GM18520 (cell line): ENCODE results near the gene KIF3A.

Experiments used
- ATAC-seq: cut with Tn5 transposase; IDR thresholded peaks from one replicate; pipeline ENCODE4 v1.9.1; 2021; ENCODE audit not compliant: unreplicated experiment

KIF3A gene

GRCh38 chr5:132736853-132737833 lies at the start of gene KIF3A:
KIF3A (minus strand) TSS chr5:132737546; CDS start chr5:132737419, 127 bp downstream.
- ATAC-seq, result peak; percentile 73

- ATAC-seq, result no peak
These were observed 49.7 kb upstream of the KIF3A start for GRCh38 chr5:132787076-132787475.

GRCh38 chr5:132785864-132786263 lies 48.5 kb upstream of the KIF3A start:
- no peak for ATAC-seq

GRCh38 chr5:132785365-132785764 lies 48.0 kb upstream of the KIF3A start:
- no peak for ATAC-seq

GRCh38 chr5:132782101-132782500 lies 44.8 kb upstream of the KIF3A start:
- no peak for ATAC-seq

GRCh38 chr5:132781029-132781428 lies 43.7 kb upstream of the KIF3A start:
- ATAC-seq, result no peak

GRCh38 chr5:132780577-132780976 lies 43.2 kb upstream of the KIF3A start:
- ATAC-seq, result no peak

- ATAC-seq, result no peak
These were observed 42.6 kb upstream of the KIF3A start for GRCh38 chr5:132779961-132780360.

- ATAC-seq, result no peak
These were observed 41.5 kb upstream of the KIF3A start for GRCh38 chr5:132778856-132779255.

GRCh38 chr5:132778129-132778528 lies 40.8 kb upstream of the KIF3A start:
- ATAC-seq, result no peak

GRCh38 chr5:132777209-132778069 lies 40.1 kb upstream of the KIF3A start, which contains the start of gene SEPTIN8:
SEPTIN8 (minus strand) TSS chr5:132777239; CDS start chr5:132777137, 102 bp downstream.
- ATAC-seq, result peak; percentile 60

- no peak for ATAC-seq
These were observed 39.5 kb upstream of the KIF3A start for GRCh38 chr5:132776938-132777208.

- ATAC-seq, result peak; percentile 15
These were observed 39.0 kb upstream of the KIF3A start for GRCh38 chr5:132776131-132776937.

- ATAC-seq, result no peak
These were observed 38.2 kb upstream of the KIF3A start for GRCh38 chr5:132775476-132775961.

- no peak for ATAC-seq
These were observed 37.5 kb upstream of the KIF3A start for GRCh38 chr5:132774896-132775295.

GRCh38 chr5:132774406-132774805 lies 37.1 kb upstream of the KIF3A start:
- no peak for ATAC-seq

GRCh38 chr5:132773601-132774355 lies 36.4 kb upstream of the KIF3A start:
- ATAC-seq, result no peak

GRCh38 chr5:132773114-132773513 lies 35.8 kb upstream of the KIF3A start:
- ATAC-seq, result no peak

- no peak for ATAC-seq
These were observed 35.1 kb upstream of the KIF3A start for GRCh38 chr5:132772291-132773070.
